ENCODE data around the gene PLA2G2A. TPM values are rescaled to one million over a fixed set of nuclear protein-coding genes. Genes with fewer than 3 reads are reported as not detected.

Gene PLA2G2A, protein sequence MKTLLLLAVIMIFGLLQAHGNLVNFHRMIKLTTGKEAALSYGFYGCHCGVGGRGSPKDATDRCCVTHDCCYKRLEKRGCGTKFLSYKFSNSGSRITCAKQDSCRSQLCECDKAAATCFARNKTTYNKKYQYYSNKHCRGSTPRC
- total RNA-seq (2022; extraction: Qiagen RNA extraction) = not detected in 5 replicates

DNA sequence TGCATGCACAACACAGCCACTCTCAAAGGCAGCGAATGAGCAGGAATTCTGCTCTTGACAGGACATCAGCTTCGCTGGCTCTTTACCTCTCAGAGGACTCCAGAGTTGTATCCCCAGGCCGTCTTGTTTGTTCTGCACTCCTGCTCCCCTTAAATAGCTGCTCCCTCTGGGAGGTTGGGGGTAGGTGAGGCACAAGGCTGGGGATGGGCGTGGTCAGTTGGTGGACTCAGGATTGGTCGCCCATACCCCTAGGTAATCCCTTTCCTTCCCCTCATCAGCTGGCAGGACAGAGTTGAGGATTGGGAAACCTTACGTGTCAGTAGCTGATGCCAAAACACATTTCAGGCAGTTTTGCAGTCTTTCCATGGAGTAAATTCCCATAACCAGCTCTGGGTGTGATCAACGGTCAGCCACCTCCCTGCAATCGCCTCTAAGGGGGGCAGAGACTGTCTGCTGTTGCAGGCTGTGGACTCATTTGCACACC, at the start of gene PLA2G2A:
Gene PLA2G2A, minus strand, starts transcription at position 125 of the 484 bp plus-strand sequence. CDS start 845 bp downstream, outside the sequence.

Other genes starting within 250 kb of the PLA2G2A start
- 5.9 to 7.4 TPM (median 7.0 TPM) in 5 replicates for gene TMCO4, start 179.7 kb downstream of the PLA2G2A start, total RNA-seq (2022; extraction: Qiagen RNA extraction)
- not detected in 5 replicates for gene RNF186, start 164.3 kb downstream of the PLA2G2A start, total RNA-seq (2022; extraction: Qiagen RNA extraction)
- 2.2 to 3.4 TPM (median 2.6 TPM) in 5 replicates for gene OTUD3, start 97.2 kb downstream of the PLA2G2A start, total RNA-seq (2022; extraction: Qiagen RNA extraction)
- not detected in 5 replicates for gene PLA2G2E, start 56.0 kb downstream of the PLA2G2A start, total RNA-seq (2022; extraction: Qiagen RNA extraction)
- not detected in 5 replicates for gene PLA2G5, start 90.6 kb upstream of the PLA2G2A start, total RNA-seq (2022; extraction: Qiagen RNA extraction)
- 0.05 TPM in 1 of 5 replicates, not detected in the others for gene PLA2G2D, start 139.9 kb upstream of the PLA2G2A start, total RNA-seq (2022; extraction: Qiagen RNA extraction)
- not detected in 5 replicates for gene PLA2G2F, start 159.7 kb upstream of the PLA2G2A start, total RNA-seq (2022; extraction: Qiagen RNA extraction)
- gene UBXN10, start 206.5 kb upstream of the PLA2G2A start, total RNA-seq (2022; extraction: Qiagen RNA extraction) = 0.01 to 0.02 TPM in 2 of 5 replicates, not detected in the others
- gene PLA2G2C, start 206.9 kb upstream of the PLA2G2A start, total RNA-seq (2022; extraction: Qiagen RNA extraction) = not detected in 5 replicates

Measured in A549 treated with dexamethasone at 1 μM for 4 hours (cell line).